AG10803 (cell line): ENCODE results near the gene CARD9.

Experiments
- DNase-seq: peaks from one replicate; pipeline ENCODE4 v3.0.0; 2010; ENCODE audit warnings: low read depth
- H3K4me3 ChIP-seq: 2 replicates; pipeline ENCODE4 v1.5.1; 2011; ENCODE audit warnings: mild to moderate bottlenecking, low read length, control low read depth
- TF ChIP-seq, protein P1 (sequence below): conservative IDR thresholded peaks from 2 replicates; pipeline ENCODE4 v1.5.1; 2011; ENCODE audit warnings: mild to moderate bottlenecking, low read length, control low read depth, inconsistent platforms

CARD9 gene

GRCh38 chr9:136358016-136358415 is 15.5 kb downstream of the CARD9 start:
- DNase-seq, result no peak
- no peak overlapping the region for H3K4me3 ChIP-seq
- TF ChIP-seq, protein P1, sequence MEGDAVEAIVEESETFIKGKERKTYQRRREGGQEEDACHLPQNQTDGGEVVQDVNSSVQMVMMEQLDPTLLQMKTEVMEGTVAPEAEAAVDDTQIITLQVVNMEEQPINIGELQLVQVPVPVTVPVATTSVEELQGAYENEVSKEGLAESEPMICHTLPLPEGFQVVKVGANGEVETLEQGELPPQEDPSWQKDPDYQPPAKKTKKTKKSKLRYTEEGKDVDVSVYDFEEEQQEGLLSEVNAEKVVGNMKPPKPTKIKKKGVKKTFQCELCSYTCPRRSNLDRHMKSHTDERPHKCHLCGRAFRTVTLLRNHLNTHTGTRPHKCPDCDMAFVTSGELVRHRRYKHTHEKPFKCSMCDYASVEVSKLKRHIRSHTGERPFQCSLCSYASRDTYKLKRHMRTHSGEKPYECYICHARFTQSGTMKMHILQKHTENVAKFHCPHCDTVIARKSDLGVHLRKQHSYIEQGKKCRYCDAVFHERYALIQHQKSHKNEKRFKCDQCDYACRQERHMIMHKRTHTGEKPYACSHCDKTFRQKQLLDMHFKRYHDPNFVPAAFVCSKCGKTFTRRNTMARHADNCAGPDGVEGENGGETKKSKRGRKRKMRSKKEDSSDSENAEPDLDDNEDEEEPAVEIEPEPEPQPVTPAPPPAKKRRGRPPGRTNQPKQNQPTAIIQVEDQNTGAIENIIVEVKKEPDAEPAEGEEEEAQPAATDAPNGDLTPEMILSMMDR, result no peak

DNA sequence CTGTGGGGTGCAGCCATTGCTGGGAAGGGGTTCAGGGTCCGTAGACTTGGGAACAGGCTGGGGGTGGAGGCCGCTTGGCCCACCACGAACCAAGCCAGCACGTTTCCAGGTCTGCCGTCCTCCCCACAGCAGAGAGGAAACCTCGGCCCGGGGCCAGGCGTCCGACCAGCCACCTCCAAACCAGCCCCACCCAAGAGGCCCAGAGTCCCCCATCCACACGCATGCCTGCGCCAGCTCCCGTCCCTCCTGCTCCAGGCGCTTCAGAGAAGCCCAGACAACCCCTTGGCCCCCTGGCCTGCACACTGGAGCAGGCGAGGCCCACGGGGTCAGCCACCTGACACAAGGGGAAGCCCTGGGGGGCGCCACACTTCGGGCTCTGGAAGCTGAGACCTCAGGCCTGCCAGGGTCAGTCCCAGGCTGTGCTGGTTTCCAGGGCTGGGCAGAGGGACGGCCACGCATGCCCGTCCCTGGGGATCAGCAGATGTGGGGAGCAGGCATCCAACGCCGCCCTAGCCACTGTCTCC is 16.2 kb downstream of the CARD9 start:
- no peak overlapping the region for H3K4me3 ChIP-seq
- no peak for DNase-seq
- TF ChIP-seq, protein P1, result no peak

- DNase-seq, result no peak
- TF ChIP-seq, protein P1, result no peak
- H3K4me3 ChIP-seq, result no peak overlapping the region
Measured at GRCh38 chr9:136355616-136356557, 17.6 kb downstream of the CARD9 start.

- DNase-seq, result peak; percentile 49
- TF ChIP-seq, protein P1, result no peak
Measured at GRCh38 chr9:136354592-136355085, 18.8 kb downstream of the CARD9 start.

GRCh38 chr9:136353757-136354488 is 19.5 kb downstream of the CARD9 start:
- no peak for DNase-seq
- TF ChIP-seq, protein P1, result no peak
- no peak overlapping the region for H3K4me3 ChIP-seq

More at GRCh38 chr9:136354592-136355085, 18.8 kb downstream of the CARD9 start:
- H3K4me3 ChIP-seq, result no peak overlapping the region

DNA sequence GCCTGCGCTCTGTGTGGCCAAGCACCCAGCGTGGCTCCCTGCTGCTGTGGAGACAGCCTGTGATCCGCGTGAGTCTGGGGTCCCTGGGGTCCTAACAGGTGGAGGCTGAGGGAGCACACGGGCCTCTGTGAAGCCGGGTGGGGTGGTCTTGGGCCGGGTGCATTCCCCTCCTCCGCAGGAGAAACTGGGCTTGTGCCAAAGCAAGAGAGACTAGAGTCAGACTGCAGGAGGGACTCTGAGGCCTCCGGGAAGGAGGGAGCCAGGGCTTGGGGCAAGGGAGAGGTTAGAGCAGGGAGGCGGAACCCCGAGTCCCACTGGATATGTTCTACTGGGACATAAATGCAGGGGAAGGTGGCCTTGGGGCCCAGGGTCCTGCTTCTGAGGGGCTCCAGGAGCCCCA is 20.4 kb downstream of the CARD9 start:
- DNase-seq, result no peak
- TF ChIP-seq, protein P1, result no peak
- no peak overlapping the region for H3K4me3 ChIP-seq
